HepG2 (cell line): ENCODE data around the gene SLC30A4. TPM values are rescaled to one million over a fixed set of nuclear protein-coding genes. Genes with fewer than 3 reads are reported as not detected.

Experiments used
- ATAC-seq: fragments of 200-7000 bp; cut with Tn5 transposase; 3 replicates; pipeline ENCODE4 v1.9.1; 2020; ENCODE audit warnings: mild to moderate bottlenecking, moderate library complexity
- BruUV-seq: library from RNA; stranded (reverse); fragments of 400-500 nt; replicated peaks from 2 replicates; lab custom pipeline; 2021; lab: Mats Ljungman, UMichigan
- CTCF ChIA-PET: fragments of 300-600 bp; formaldehyde crosslinking; extraction: SDS; loops from one replicate; lab custom pipeline; 2021; ENCODE audit warnings: low total read pairs, inconsistent platforms, low intra/inter-chr PET ratio; lab: Yijun Ruan, JAX
- POLR2A ChIA-PET: fragments of 350-600 bp; sonication (Branson Sonifier 250); formaldehyde crosslinking; loops from one replicate; lab custom pipeline; 2020; ENCODE audit warnings: antibody characterized with exemption, inconsistent platforms; lab: Yijun Ruan, JAX
- DNase-seq: peaks from one replicate; pipeline ENCODE4 v3.0.0-alpha.2; 2015; ENCODE audit warnings: low spot score
- FAIRE-seq: peaks from 3 replicates; lab custom pipeline; 2011; peaks lifted over from hg19 to GRCh38; lab: Jason Lieb, UNC
- H2AFZ ChIP-seq: one replicate; pipeline ENCODE4 v1.6.1; 2011; ENCODE audit warnings: low read length, inconsistent platforms
- H3K27ac ChIP-seq: fragments of 300-600 bp; 3 replicates; pipeline ENCODE4 v1.8.0; 2011; ENCODE audit warnings: mixed run types, mild to moderate bottlenecking, mixed read lengths, low read length, inconsistent platforms; ENCODE audit not compliant: insufficient read depth; ENCODE audit errors: extremely low read length
- H3K27me3 ChIP-seq, 2 experiments: fragments of 200-600 bp in 1 of 2; 2 replicates in 1 of 2; 3 replicates in 1 of 2; pipeline versions ENCODE4 v1.6.0 to v1.8.0; 2011; ENCODE audit warnings: low read length in 2 of 2, mild to moderate bottlenecking in 2 of 2, moderate library complexity in 2 of 2, inconsistent platforms in 1 of 2; ENCODE audit not compliant: insufficient read depth in 2 of 2, control insufficient read depth in 1 of 2
- H3K36me3 ChIP-seq, 2 experiments: fragments of 200-600 bp in 1 of 2; replicated peaks in 1 of 2; 2 replicates in 1 of 2; 3 replicates in 1 of 2; pipeline versions ENCODE4 v1.5.1 to v1.8.0; 2011; ENCODE audit warnings: low read length in 2 of 2, inconsistent platforms in 1 of 2; ENCODE audit not compliant: insufficient read depth in 2 of 2, control insufficient read depth in 1 of 2
- H3K4me1 ChIP-seq: 2 replicates; pipeline ENCODE4 v1.5.1; 2012; ENCODE audit warnings: low read length, inconsistent platforms; ENCODE audit not compliant: insufficient read depth
- H3K4me2 ChIP-seq: 2 replicates; pipeline ENCODE4 v1.6.0; 2011; ENCODE audit warnings: low read depth, low read length, inconsistent platforms
- H3K4me3 ChIP-seq, 3 experiments: fragments of 200-600 bp in 1 of 3; sonication (generic), shearing (Covaris generic) in 1 of 3; replicated peaks in 1 of 3; 2 replicates each; pipeline ENCODE4 v1.5.1; 2011 to 2016; ENCODE audit warnings: low read length in 3 of 3, inconsistent platforms in 2 of 3, low read depth in 2 of 3, mild to moderate bottlenecking in 2 of 3, control low read depth in 1 of 3, mixed read lengths in 1 of 3; ENCODE audit not compliant: insufficient read depth in 1 of 3
- H3K79me2 ChIP-seq: one replicate; pipeline ENCODE4 v1.6.1; 2011; ENCODE audit warnings: low read length, inconsistent platforms; ENCODE audit not compliant: insufficient read depth
- H3K9ac ChIP-seq: 2 replicates; pipeline ENCODE4 v1.6.0; 2011; ENCODE audit warnings: mild to moderate bottlenecking, low read depth, low read length, inconsistent platforms; ENCODE audit not compliant: insufficient read depth
- H3K9me3 ChIP-seq: 2 replicates; pipeline ENCODE4 v1.5.1; 2012; ENCODE audit warnings: mild to moderate bottlenecking, low read length
- H4K20me1 ChIP-seq: 2 replicates; pipeline ENCODE4 v1.6.0; 2011; ENCODE audit warnings: inconsistent platforms, mild to moderate bottlenecking, low read length, moderate library complexity; ENCODE audit not compliant: insufficient read depth
- EED ChIP-seq: sonication (generic); formaldehyde crosslinking; IDR thresholded peaks from 2 replicates; pipeline ENCODE4 v1.5.0; 2020; ENCODE audit warnings: mild to moderate bottlenecking, missing genetic modification reagents
- KAT8 ChIP-seq: IDR thresholded peaks from 2 replicates; pipeline ENCODE4 v1.6.1; 2016; ENCODE audit warnings: missing genetic modification reagents, missing compliant biosample characterization
- NBN ChIP-seq: fragments of 450-650 bp; conservative IDR thresholded peaks from 2 replicates; pipeline ENCODE4 v1.6.1; 2017
- RARG ChIP-seq: sonication (generic); formaldehyde crosslinking; IDR thresholded peaks from 2 replicates; pipeline ENCODE4 v1.4.0; 2020; ENCODE audit warnings: low read depth, mild to moderate bottlenecking, missing genetic modification reagents
- SNAI1 ChIP-seq: sonication (generic); formaldehyde crosslinking; IDR thresholded peaks from 2 replicates; pipeline ENCODE4 v1.5.0; 2020; ENCODE audit warnings: mild to moderate bottlenecking, missing genetic modification reagents, borderline replicate concordance
- SUZ12 ChIP-seq: fragments of 150-350 bp; IDR thresholded peaks from 2 replicates; pipeline ENCODE4 v1.6.1; 2014; ENCODE audit warnings: low read depth, low read length
- THAP7 ChIP-seq: sonication (generic); formaldehyde crosslinking; IDR thresholded peaks from 2 replicates; pipeline ENCODE4 v1.8.1; 2023; ENCODE audit warnings: mild to moderate bottlenecking, missing genetic modification reagents
- WGBS: methylation state at CpG from one replicate; pipeline ENCODE4 v1.1.6; 2017; ENCODE audit warnings: low lambda C conversion rate; 5-methylcytosine and 5-hydroxymethylcytosine counted together
- in situ Hi-C: cut with HindIII; loops from 2 replicates; pipeline ENCODE4 v1.10.0; 2017; ENCODE audit warnings: low pct_unique_long_range_greater_than_20kb; ENCODE audit not compliant: extremely low pct_ligation_motif_present
- intact Hi-C: fragments of 100-400 bp; cut with micrococcal nuclease; formaldehyde crosslinking; loops from one replicate; pipeline ENCODE4 v1.10.0; 2022; ENCODE audit not compliant: unreplicated experiment
- polyA plus RNA-seq, 8 experiments: library from polyadenylated mRNA; depleted of rRNA in 3 of 8; stranded (reverse) in 7 of 8; unstranded in 1 of 8; fragments of >200 nt; fragmentation: Illumina TruSeq in 4 of 8; extraction: Trizol in 4 of 8; gene quantifications; 2 replicates each; pipeline versions ENCODE4 v1.2.1 to v1.2.3, GENCODE V29; 2011 to 2016; ENCODE audit warnings: low read depth in 4 of 8, missing spikeins in 1 of 8, mixed read lengths in 1 of 8; ENCODE audit not compliant: insufficient read depth in 1 of 8
- total RNA-seq, 5 experiments: library from RNA; depleted of rRNA; stranded (reverse); fragments of >200 nt; fragmentation: Illumina TruSeq; extraction: Trizol; gene quantifications; 2 replicates each; pipeline ENCODE4 v1.2.3, GENCODE V29; 2016; ENCODE audit warnings: low read depth in 1 of 5
- TF ChIP-seq, protein P1 (sequence below): sonication (generic); formaldehyde crosslinking; IDR thresholded peaks from 2 replicates; pipeline ENCODE4 v1.4.0; 2020; ENCODE audit warnings: missing genetic modification reagents, mild to moderate bottlenecking, borderline replicate concordance
- TF ChIP-seq, protein P2 (sequence below), 2 experiments: fragments of 450-650 bp in 1 of 2; sonication (generic) in 1 of 2; formaldehyde crosslinking in 1 of 2; IDR thresholded peaks; 2 replicates each; pipeline versions ENCODE4 v1.6.1 to v1.8.0; 2016 to 2022; ENCODE audit warnings: antibody characterized with exemption in 1 of 2, mild to moderate bottlenecking in 1 of 2, missing genetic modification reagents in 1 of 2
- TF ChIP-seq, protein P3 (sequence below): sonication (generic); formaldehyde crosslinking; IDR thresholded peaks from 2 replicates; pipeline ENCODE4 v1.5.1; 2020; ENCODE audit warnings: missing genetic modification reagents, mild to moderate bottlenecking, borderline replicate concordance

SLC30A4 gene
- total and polyA plus RNA-seq, 2 of the 13 experiments (the other 11 are each of a cell fraction or from before 2014, with no cell fraction given) = 0.01 to 0.04 TPM

DNA sequence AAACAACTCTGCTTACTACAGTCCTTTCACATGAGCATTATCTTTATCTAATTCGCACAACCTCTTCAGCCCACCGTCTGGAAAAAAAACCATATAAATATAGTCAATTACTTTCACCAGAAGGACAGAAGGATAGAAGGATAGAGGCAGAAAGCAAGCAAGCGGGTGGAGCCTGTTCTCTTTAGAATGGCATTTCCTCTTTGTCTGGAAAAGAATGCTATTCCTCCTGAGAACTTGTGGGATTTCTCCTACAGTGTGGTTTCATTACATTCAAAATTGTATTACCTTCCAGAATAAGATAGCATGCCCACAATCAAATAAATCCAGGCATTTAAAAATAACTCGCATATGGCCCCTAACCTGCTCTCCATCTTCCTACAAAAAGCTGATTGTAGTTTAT is 23.1 kb downstream of the SLC30A4 start:
- H3K27me3 ChIP-seq = no peaks in the 10 kb centered on the region
- H4K20me1 ChIP-seq = no peaks in the 10 kb centered on the region
- no peaks in the 10 kb centered on the region for H3K36me3 ChIP-seq
- no peaks in the 10 kb centered on the region for H3K79me2 ChIP-seq
- in situ Hi-C loops (no loop called here), intact Hi-C loops (no loop called here)
- WGBS = 40% methylated on average over 4 of the region's 4 CpGs
- no TSS peak for BruUV-seq
- POLR2A ChIA-PET = no interaction called here
- no peak overlapping the region for H3K4me3 ChIP-seq
- H3K9me3 ChIP-seq = no peaks in the 10 kb centered on the region
- no peak for FAIRE-seq
- CTCF ChIA-PET = no interaction called here
- no peak overlapping the region for H3K4me2 ChIP-seq
- H3K9ac ChIP-seq = no peak overlapping the region
- H3K27ac ChIP-seq = no peak overlapping the region
- no peak for ATAC-seq
- no peaks in the 10 kb centered on the region for H3K4me1 ChIP-seq
- H2AFZ ChIP-seq = no peak overlapping the region
- no peak for DNase-seq
- no peak for TF ChIP-seq EED
- TF ChIP-seq SUZ12 = no peak
- TF ChIP-seq, protein P1, sequence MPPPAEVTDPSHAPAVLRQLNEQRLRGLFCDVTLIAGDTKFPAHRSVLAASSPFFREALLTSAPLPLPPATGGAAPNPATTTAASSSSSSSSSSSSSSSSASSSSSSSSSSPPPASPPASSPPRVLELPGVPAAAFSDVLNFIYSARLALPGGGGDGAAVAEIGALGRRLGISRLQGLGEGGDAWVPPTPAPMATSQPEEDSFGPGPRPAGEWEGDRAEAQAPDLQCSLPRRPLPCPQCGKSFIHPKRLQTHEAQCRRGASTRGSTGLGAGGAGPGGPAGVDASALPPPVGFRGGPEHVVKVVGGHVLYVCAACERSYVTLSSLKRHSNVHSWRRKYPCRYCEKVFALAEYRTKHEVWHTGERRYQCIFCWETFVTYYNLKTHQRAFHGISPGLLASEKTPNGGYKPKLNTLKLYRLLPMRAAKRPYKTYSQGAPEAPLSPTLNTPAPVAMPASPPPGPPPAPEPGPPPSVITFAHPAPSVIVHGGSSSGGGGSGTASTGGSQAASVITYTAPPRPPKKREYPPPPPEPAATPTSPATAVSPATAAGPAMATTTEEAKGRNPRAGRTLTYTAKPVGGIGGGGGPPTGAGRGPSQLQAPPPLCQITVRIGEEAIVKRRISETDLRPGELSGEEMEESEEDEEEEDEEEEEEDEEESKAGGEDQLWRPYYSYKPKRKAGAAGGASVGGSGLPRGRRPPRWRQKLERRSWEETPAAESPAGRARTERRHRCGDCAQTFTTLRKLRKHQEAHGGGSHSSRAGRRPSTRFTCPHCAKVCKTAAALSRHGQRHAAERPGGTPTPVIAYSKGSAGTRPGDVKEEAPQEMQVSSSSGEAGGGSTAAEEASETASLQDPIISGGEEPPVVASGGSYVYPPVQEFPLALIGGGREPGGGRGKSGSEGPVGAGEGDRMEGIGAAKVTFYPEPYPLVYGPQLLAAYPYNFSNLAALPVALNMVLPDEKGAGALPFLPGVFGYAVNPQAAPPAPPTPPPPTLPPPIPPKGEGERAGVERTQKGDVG (CRISPR knock-in tag) = no peak
- TF ChIP-seq, protein P2, sequence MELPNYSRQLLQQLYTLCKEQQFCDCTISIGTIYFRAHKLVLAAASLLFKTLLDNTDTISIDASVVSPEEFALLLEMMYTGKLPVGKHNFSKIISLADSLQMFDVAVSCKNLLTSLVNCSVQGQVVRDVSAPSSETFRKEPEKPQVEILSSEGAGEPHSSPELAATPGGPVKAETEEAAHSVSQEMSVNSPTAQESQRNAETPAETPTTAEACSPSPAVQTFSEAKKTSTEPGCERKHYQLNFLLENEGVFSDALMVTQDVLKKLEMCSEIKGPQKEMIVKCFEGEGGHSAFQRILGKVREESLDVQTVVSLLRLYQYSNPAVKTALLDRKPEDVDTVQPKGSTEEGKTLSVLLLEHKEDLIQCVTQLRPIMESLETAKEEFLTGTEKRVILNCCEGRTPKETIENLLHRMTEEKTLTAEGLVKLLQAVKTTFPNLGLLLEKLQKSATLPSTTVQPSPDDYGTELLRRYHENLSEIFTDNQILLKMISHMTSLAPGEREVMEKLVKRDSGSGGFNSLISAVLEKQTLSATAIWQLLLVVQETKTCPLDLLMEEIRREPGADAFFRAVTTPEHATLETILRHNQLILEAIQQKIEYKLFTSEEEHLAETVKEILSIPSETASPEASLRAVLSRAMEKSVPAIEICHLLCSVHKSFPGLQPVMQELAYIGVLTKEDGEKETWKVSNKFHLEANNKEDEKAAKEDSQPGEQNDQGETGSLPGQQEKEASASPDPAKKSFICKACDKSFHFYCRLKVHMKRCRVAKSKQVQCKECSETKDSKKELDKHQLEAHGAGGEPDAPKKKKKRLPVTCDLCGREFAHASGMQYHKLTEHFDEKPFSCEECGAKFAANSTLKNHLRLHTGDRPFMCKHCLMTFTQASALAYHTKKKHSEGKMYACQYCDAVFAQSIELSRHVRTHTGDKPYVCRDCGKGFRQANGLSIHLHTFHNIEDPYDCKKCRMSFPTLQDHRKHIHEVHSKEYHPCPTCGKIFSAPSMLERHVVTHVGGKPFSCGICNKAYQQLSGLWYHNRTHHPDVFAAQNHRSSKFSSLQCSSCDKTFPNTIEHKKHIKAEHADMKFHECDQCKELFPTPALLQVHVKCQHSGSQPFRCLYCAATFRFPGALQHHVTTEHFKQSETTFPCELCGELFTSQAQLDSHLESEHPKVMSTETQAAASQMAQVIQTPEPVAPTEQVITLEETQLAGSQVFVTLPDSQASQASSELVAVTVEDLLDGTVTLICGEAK (IDR thresholded peaks at IDR 0.05) = no peak
- TF ChIP-seq, protein P2 (CRISPR knock-in tag; IDR thresholded peaks at IDR 0.05) = no peak
- no peak for TF ChIP-seq THAP7 (CRISPR knock-in tag)
- TF ChIP-seq, protein P3, sequence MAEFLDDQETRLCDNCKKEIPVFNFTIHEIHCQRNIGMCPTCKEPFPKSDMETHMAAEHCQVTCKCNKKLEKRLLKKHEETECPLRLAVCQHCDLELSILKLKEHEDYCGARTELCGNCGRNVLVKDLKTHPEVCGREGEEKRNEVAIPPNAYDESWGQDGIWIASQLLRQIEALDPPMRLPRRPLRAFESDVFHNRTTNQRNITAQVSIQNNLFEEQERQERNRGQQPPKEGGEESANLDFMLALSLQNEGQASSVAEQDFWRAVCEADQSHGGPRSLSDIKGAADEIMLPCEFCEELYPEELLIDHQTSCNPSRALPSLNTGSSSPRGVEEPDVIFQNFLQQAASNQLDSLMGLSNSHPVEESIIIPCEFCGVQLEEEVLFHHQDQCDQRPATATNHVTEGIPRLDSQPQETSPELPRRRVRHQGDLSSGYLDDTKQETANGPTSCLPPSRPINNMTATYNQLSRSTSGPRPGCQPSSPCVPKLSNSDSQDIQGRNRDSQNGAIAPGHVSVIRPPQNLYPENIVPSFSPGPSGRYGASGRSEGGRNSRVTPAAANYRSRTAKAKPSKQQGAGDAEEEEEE (CRISPR knock-in tag) = no peak
- TF ChIP-seq SNAI1 (CRISPR knock-in tag) = no peak
- TF ChIP-seq RARG (CRISPR knock-in tag) = no peak
- TF ChIP-seq KAT8 (CRISPR knock-in tag) = no peak
- TF ChIP-seq NBN = no peak
